ENCODE data around the gene LRMDA.

LRMDA gene

DNA sequence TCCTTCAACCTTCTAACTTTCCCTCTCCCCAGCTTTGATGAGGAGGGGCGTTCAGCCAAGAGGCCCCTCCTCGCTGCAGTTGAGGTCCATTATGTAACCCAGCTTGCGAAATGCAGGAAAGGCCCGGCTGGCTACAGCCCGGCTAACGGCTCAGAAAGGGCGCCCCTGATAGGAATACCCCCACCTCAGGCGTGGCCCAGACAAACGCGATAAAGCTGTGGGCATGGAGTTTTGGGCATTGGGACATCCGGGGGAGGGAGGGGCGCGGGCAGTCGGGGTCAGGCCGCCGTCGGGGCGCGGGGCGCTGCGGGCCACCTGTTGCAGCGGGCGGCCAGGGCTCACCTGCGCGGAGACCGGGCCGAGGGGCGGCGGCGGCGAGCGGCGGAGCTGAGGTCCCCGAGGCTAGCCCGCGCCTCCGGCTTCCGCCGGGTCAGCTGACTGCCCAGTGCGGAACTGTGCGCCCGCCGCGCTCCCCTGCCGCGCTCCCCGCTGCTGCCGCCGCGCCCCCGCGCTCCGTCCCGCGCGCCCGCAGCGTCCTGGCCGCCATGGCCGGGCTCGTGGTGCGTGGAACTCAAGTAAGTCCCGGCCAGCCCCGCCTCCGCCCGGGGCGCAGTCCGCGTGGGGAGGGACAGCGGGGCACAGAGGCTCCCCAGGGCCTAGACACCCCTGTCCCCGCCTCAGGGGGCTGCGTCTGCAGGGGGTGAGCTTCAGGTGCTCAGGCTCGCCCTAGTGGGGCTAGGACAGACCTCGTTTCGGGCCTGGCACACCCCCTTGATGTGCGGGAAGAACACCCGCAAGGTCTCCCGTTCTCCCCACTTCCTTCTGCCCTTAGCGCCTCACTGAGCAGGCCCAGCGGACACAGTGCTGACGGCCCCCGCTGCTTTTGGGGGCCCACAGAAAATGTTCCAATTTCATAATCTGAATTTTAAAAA lies at the start of gene LRMDA:
Gene LRMDA (plus strand): TSS at position 445 of the 932 bp plus-strand sequence.
- DNase-seq = no peak

DNA sequence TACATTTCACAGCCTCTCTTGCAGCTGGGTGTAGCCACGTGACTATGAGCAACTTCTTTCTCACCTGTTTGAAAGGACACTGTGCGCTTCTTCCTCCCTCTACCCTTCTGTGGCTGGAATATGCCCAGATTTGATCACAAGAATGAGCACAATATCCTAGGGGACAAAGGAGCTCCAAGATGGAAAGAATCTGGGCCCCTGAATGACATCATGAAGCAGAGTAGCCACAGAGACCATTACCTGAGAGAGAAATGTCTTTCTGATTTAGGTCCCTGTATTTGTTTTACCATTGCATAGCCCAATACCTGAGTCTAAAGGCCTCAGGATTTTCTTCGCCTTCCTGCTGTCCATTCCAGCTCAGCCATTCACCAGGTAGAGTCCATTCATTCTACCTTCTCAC lies 45.3 kb upstream of the LRMDA start:
- DNase-seq = no peak

- no peak for DNase-seq
These were observed 43.3 kb upstream of the LRMDA start for GRCh38 chr10:75388082-75388481.

DNA sequence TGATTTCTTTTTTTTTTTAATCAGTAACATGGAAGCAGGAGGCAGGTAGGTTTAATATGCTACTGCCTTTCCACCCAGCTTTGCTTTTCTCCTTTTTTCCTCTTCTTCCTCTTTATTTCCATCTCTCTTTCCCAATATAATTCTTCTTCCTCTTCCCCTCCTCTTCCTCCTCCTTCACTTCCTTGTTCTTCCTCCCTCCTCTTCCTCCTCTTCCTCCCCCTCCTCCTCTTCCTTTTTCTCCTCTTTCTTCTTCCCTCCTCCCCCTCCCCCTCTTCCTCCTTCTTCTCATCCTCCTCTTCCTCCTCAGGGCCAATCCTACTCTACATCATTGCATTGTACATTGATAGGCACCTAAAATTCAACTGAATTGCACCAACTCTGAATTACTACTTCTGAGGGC lies 41.2 kb upstream of the LRMDA start:
- no peak for DNase-seq

GRCh38 chr10:75392271-75392670 lies 39.2 kb upstream of the LRMDA start:
- no peak for DNase-seq

GRCh38 chr10:75392744-75393143 lies 38.7 kb upstream of the LRMDA start:
- no peak for DNase-seq

GRCh38 chr10:75394221-75394620 lies 37.2 kb upstream of the LRMDA start:
- no peak for DNase-seq

- DNase-seq = no peak
These were observed 36.1 kb upstream of the LRMDA start for GRCh38 chr10:75395066-75395931.

GRCh38 chr10:75395932-75396630 lies 35.3 kb upstream of the LRMDA start:
- no peak for DNase-seq

- no peak for DNase-seq
These were observed 34.6 kb upstream of the LRMDA start for GRCh38 chr10:75396631-75397495.

- DNase-seq = no peak
These were observed 33.8 kb upstream of the LRMDA start for GRCh38 chr10:75397496-75398199.

- DNase-seq = no peak
These were observed 33.2 kb upstream of the LRMDA start for GRCh38 chr10:75398200-75398691.

- no peak for DNase-seq
These were observed 32.5 kb upstream of the LRMDA start for GRCh38 chr10:75398692-75399460.

DNA sequence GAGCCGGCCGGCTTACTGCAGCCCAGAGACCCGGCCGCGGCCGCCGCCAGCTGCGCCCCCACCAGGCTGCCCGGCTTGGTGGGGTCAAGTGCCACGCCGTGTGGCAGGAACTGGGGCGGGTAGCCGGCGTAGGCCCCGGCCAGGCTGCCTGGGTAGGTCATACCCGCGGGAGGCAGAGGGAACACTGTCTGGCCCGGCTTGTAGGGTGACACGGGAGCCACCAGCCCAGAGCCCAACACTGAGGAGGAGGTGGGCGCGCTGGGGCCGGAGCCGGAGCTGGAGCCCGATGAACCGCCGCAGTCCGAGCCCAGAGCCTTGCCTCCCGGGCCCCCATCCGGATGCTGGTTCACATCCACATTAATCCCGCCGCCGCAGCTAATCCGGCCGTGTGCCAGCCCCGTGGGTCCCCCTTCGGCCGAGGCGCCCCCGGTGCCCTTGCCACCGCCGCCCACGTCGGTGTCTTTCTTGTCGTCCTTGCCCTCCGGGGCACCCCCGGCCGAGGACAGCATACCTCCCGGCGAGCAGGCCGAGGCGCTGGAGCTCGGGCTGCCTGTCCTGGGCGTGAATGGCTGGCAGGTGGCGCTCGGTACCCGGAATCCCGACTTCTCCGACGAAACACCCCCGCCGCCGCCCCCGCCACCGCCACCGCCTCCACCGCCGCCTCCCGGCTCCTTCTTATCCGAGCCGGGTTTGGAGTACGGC lies 31.8 kb upstream of the LRMDA start:
- peak; percentile 29 for DNase-seq

DNA sequence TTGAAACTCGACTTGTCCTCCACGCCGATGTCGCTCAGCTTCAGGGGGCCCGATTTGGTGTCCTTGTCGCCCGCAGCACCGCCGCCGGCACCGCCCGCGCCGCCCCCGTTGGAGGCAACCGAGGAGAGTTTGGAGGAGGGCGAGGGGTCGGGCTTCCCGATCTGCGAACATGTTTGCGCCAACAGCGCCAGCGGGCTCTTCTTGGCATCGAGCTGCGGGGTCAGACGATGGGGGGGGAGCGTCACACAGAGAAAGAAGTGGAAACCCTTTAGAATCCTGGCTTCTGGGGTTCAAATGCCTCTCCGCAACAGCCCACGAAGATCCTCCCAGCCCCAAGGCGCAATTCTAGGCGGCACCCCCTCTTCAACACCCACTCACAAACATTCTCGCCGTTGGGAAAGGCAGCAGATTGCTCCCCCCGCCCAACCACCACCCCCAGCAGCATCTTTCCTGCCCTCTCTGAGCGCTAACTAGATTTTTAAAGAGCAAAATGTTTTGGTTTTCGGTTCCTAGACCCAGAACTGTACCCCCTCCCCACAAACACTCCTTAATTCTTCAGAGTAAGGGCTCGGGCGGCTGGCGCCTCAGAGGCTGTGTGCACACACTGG lies 31.2 kb upstream of the LRMDA start:
- DNase-seq = no peak

DNA sequence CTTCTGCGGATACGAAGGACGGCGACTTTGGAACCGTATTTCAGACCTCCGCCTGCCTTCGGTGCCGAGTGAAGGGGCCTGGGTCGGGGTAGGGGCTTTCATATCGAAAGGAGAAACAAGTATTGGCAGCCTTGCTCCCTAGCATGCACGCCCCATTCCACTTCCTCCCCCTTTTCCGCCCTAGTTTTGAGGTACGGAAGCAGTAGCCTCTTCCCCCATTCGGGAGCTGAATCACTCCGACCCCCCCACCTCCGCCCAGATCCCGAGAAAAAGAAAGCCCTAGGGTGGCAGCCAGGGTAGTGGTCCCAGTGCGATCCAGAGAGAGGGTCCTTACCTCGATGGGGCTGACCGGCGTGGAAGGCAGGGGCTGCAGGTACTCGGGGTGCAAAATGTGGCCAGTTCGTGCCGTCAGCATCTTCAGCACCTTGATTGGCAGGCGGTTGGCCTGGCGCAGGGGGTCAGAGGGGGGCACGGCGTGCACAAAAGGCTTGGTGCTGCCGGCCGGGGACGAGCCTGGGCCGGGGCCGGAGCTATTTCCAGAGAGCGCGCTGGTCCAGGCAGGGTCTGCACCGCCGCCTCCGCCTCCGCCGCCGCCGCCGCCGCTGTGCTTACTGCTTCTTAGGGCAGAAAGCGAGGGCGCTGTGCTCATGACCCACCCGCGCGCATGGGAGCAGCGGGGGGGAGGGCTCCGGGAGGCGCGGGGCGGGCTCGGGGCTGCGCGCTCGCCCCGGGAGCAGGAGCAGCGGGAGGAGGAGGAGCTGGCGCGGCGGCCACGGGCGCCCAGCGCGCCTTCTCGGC lies 30.5 kb upstream of the LRMDA start:
- peak; percentile 55 for DNase-seq

GRCh38 chr10:75401569-75402485 lies 29.6 kb upstream of the LRMDA start, which contains the start of gene ZNF503:
ZNF503 (minus strand) TSS chr10:75401764; CDS start chr10:75401419, 345 bp downstream.
- peak; percentile 98 for DNase-seq

Measured in DMS153 (cell line).